ENCODE results near the gene AUNIP.

DNA sequence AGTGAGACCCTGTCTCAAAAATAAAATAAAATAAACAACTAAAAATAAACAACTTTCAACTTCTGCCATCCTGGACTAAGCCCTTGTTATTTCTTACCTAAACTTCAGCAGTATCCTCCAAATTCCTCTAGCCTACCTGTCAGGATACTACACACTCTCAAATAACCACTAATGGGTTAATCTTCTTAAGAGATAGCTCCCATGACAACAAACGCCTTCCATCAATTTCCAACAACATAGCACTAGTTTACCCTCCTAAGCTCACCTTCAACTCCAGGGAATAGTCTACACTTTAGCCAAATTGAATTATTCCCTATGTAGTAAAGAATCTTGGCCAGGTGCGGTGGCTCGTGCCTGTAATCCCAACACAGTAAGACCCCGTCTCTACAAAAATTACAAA, 11.3 kb downstream of the AUNIP start:
- TF ChIP-seq, protein P1, sequence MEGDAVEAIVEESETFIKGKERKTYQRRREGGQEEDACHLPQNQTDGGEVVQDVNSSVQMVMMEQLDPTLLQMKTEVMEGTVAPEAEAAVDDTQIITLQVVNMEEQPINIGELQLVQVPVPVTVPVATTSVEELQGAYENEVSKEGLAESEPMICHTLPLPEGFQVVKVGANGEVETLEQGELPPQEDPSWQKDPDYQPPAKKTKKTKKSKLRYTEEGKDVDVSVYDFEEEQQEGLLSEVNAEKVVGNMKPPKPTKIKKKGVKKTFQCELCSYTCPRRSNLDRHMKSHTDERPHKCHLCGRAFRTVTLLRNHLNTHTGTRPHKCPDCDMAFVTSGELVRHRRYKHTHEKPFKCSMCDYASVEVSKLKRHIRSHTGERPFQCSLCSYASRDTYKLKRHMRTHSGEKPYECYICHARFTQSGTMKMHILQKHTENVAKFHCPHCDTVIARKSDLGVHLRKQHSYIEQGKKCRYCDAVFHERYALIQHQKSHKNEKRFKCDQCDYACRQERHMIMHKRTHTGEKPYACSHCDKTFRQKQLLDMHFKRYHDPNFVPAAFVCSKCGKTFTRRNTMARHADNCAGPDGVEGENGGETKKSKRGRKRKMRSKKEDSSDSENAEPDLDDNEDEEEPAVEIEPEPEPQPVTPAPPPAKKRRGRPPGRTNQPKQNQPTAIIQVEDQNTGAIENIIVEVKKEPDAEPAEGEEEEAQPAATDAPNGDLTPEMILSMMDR (tag by site-specific recombination; IDR thresholded peaks at IDR 0.05): no peak
- no peak for TF ChIP-seq ZNF785 (tag by site-specific recombination; IDR thresholded peaks at IDR 0.05)
- TF ChIP-seq YY2 (tag by site-specific recombination; IDR thresholded peaks at IDR 0.05): no peak
- TF ChIP-seq YY1 (tag by site-specific recombination; IDR thresholded peaks at IDR 0.05): no peak
- no peak for TF ChIP-seq ZNF548 (tag by site-specific recombination; IDR thresholded peaks at IDR 0.05)
- no peak for TF ChIP-seq ZNF626 (tag by site-specific recombination; IDR thresholded peaks at IDR 0.05)
- no peak for TF ChIP-seq ZNF521 (tag by site-specific recombination; IDR thresholded peaks at IDR 0.05)
- TF ChIP-seq, protein P2, sequence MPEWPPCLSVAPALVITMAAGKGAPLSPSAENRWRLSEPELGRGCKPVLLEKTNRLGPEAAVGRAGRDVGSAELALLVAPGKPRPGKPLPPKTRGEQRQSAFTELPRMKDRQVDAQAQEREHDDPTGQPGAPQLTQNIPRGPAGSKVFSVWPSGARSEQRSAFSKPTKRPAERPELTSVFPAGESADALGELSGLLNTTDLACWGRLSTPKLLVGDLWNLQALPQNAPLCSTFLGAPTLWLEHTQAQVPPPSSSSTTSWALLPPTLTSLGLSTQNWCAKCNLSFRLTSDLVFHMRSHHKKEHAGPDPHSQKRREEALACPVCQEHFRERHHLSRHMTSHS (tag by site-specific recombination; IDR thresholded peaks at IDR 0.05): no peak
- no peak for TF ChIP-seq ZBTB1 (tag by site-specific recombination; IDR thresholded peaks at IDR 0.05)
- TF ChIP-seq, protein P3, sequence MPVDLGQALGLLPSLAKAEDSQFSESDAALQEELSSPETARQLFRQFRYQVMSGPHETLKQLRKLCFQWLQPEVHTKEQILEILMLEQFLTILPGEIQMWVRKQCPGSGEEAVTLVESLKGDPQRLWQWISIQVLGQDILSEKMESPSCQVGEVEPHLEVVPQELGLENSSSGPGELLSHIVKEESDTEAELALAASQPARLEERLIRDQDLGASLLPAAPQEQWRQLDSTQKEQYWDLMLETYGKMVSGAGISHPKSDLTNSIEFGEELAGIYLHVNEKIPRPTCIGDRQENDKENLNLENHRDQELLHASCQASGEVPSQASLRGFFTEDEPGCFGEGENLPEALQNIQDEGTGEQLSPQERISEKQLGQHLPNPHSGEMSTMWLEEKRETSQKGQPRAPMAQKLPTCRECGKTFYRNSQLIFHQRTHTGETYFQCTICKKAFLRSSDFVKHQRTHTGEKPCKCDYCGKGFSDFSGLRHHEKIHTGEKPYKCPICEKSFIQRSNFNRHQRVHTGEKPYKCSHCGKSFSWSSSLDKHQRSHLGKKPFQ (tag by site-specific recombination; IDR thresholded peaks at IDR 0.05): no peak
- TF ChIP-seq, protein P4, sequence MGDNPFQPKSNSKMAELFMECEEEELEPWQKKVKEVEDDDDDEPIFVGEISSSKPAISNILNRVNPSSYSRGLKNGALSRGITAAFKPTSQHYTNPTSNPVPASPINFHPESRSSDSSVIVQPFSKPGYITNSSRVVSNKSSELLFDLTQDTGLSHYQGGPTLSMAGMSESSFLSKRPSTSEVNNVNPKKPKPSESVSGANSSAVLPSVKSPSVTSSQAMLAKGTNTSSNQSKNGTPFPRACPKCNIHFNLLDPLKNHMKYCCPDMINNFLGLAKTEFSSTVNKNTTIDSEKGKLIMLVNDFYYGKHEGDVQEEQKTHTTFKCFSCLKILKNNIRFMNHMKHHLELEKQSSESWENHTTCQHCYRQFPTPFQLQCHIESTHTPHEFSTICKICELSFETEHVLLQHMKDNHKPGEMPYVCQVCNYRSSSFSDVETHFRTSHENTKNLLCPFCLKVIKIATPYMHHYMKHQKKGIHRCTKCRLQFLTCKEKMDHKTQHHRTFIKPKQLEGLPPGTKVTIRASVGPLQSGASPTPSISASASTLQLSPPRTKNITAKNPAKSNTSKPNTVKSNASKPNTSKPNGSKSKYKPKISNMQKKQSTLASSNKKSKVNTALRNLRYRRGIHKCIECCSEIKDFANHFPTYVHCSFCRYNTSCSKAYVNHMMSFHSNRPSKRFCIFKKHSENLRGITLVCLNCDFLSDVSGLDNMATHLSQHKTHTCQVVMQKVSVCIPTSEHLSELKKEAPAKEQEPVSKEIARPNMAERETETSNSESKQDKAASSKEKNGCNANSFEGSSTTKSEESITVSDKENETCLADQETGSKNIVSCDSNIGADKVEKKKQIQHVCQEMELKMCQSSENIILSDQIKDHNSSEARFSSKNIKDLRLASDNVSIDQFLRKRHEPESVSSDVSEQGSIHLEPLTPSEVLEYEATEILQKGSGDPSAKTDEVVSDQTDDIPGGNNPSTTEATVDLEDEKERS (tag by site-specific recombination; IDR thresholded peaks at IDR 0.05): no peak
- TF ChIP-seq, protein P5, sequence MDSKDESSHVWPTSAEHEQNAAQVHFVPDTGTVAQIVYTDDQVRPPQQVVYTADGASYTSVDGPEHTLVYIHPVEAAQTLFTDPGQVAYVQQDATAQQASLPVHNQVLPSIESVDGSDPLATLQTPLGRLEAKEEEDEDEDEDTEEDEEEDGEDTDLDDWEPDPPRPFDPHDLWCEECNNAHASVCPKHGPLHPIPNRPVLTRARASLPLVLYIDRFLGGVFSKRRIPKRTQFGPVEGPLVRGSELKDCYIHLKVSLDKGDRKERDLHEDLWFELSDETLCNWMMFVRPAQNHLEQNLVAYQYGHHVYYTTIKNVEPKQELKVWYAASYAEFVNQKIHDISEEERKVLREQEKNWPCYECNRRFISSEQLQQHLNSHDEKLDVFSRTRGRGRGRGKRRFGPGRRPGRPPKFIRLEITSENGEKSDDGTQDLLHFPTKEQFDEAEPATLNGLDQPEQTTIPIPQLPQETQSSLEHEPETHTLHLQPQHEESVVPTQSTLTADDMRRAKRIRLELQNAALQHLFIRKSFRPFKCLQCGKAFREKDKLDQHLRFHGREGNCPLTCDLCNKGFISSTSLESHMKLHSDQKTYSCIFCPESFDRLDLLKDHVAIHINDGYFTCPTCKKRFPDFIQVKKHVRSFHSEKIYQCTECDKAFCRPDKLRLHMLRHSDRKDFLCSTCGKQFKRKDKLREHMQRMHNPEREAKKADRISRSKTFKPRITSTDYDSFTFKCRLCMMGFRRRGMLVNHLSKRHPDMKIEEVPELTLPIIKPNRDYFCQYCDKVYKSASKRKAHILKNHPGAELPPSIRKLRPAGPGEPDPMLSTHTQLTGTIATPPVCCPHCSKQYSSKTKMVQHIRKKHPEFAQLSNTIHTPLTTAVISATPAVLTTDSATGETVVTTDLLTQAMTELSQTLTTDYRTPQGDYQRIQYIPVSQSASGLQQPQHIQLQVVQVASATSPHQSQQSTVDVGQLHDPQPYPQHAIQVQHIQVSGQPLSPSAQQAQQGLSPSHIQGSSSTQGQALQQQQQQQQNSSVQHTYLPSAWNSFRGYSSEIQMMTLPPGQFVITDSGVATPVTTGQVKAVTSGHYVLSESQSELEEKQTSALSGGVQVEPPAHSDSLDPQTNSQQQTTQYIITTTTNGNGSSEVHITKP (tag by site-specific recombination; IDR thresholded peaks at IDR 0.05): no peak
